ENCODE results near the gene DUSP3.

DNA sequence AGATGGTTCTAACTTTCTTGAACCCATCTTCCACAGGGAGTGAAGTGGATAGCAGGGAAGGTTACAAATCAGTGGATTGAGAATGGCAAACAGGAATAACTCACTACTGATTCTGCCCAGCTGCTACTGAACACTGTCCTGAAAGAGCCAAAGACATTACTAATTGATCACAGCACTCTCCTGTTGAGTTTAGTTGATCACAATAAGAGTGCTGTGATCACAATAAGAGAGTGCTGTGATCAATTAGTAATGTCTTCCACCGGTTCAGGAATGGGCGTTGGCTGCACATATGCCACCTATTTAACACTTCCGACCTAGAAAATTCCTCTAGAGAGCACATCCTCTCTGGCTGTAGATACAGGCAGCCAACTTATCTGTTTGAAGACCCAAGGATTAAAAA lies 12.8 kb upstream of the DUSP3 start:
- TF ChIP-seq EZH2phosphoT487 (IDR thresholded peaks at IDR 0.05; ENCODE audit: borderline replicate concordance, low read length): no peak
- no peak for TF ChIP-seq EZH2 (IDR thresholded peaks at IDR 0.05; ENCODE audit: low read length, unreplicated experiment)

Data from PC-3 (cell line).